Keratinocyte (primary cell): ENCODE data around the gene ZNF169. TPM values are rescaled to one million over a fixed set of nuclear protein-coding genes. Genes with fewer than 3 reads are reported as not detected.

Experiments
- DNase-seq: peaks from one replicate; pipeline ENCODE4 v3.0.0-alpha.2; 2011; ENCODE audit warnings: low read depth, missing footprints, low spot score
- FAIRE-seq: peaks from 2 replicates; lab custom pipeline; 2011; peaks lifted over from hg19 to GRCh38; lab: Jason Lieb, UNC
- H2AFZ ChIP-seq: 2 replicates; pipeline ENCODE4 v1.6.0; 2012; ENCODE audit warnings: low read length, control low read depth, inconsistent platforms; ENCODE audit not compliant: control insufficient read depth
- H3K27ac ChIP-seq: 2 replicates; pipeline ENCODE4 v1.5.1; 2011; ENCODE audit warnings: low read length; ENCODE audit not compliant: control insufficient read depth, insufficient read depth
- H3K27me3 ChIP-seq: 3 replicates; pipeline ENCODE4 v1.6.0; 2011; ENCODE audit warnings: low read length; ENCODE audit not compliant: control insufficient read depth, insufficient read depth; ENCODE audit errors: extremely low read depth
- H3K36me3 ChIP-seq, 2 experiments: 2 replicates in 1 of 2; 3 replicates in 1 of 2; pipeline ENCODE4 v1.5.1; 2011; ENCODE audit warnings: low read length in 2 of 2, mild to moderate bottlenecking in 1 of 2; ENCODE audit not compliant: control insufficient read depth in 2 of 2, insufficient read depth in 2 of 2; ENCODE audit errors: extremely low read depth in 1 of 2
- H3K4me1 ChIP-seq: 3 replicates; pipeline ENCODE4 v1.5.1; 2011; ENCODE audit warnings: low read length; ENCODE audit not compliant: control insufficient read depth, insufficient read depth; ENCODE audit errors: extremely low read depth
- H3K4me2 ChIP-seq: 3 replicates; pipeline ENCODE4 v1.6.0; 2011; ENCODE audit warnings: low read depth, low read length; ENCODE audit not compliant: control insufficient read depth, insufficient read depth; ENCODE audit errors: extremely low read depth
- H3K4me3 ChIP-seq, 3 experiments: fragments of 200-600 bp in 1 of 3; sonication (generic) in 1 of 3; 2 replicates in 2 of 3; 3 replicates in 1 of 3; pipeline ENCODE4 v1.5.1; 2011 to 2016; ENCODE audit warnings: low read length in 3 of 3, mild to moderate bottlenecking in 3 of 3, control low read depth in 2 of 3, inconsistent platforms in 1 of 3, low read depth in 1 of 3, mixed read lengths in 1 of 3, mixed run types in 1 of 3, moderate library complexity in 1 of 3; ENCODE audit not compliant: control insufficient read depth in 2 of 3, insufficient read depth in 2 of 3; ENCODE audit errors: extremely low read depth in 1 of 3
- H3K79me2 ChIP-seq: 2 replicates; pipeline ENCODE4 v1.6.0; 2012; ENCODE audit warnings: low read length; ENCODE audit not compliant: control insufficient read depth, insufficient read depth
- H3K9ac ChIP-seq: 3 replicates; pipeline ENCODE4 v1.6.0; 2011; ENCODE audit warnings: low read length; ENCODE audit not compliant: control insufficient read depth, insufficient read depth; ENCODE audit errors: extremely low read depth
- H3K9me1 ChIP-seq: 3 replicates; pipeline ENCODE4 v1.6.0; 2011; ENCODE audit warnings: low read length; ENCODE audit not compliant: control insufficient read depth, insufficient read depth; ENCODE audit errors: extremely low read depth
- H3K9me3 ChIP-seq: 2 replicates; pipeline ENCODE4 v1.5.1; 2012; ENCODE audit warnings: low read depth, low read length; ENCODE audit not compliant: control insufficient read depth
- H4K20me1 ChIP-seq: 3 replicates; pipeline ENCODE4 v1.6.0; 2011; ENCODE audit warnings: low read length; ENCODE audit not compliant: control insufficient read depth, insufficient read depth; ENCODE audit errors: extremely low read depth
- CTCF ChIP-seq, 3 experiments: IDR thresholded peaks in 1 of 3; conservative IDR thresholded peaks in 1 of 3; optimal IDR thresholded peaks in 1 of 3; 2 replicates in 2 of 3; 3 replicates in 1 of 3; pipeline versions ENCODE3 to v1.5.1; 2011; ENCODE audit warnings: low read length in 3 of 3, mild to moderate bottlenecking in 3 of 3, moderate library complexity in 2 of 3, control low read depth in 1 of 3, inconsistent platforms in 1 of 3; ENCODE audit not compliant: insufficient read depth in 2 of 3; ENCODE audit errors: extremely low read depth in 1 of 3
- EZH2 ChIP-seq: IDR thresholded peaks from one replicate; pipeline ENCODE4 v1.6.1; 2012; ENCODE audit warnings: inconsistent platforms, mild to moderate bottlenecking, low read length, moderate library complexity
- dilution Hi-C: fragments of 300-500 bp; cut with MboI; formaldehyde crosslinking; loops from one replicate; pipeline ENCODE4 v1.7.0; 2020; ENCODE audit warnings: low sequenced_read_pairs; ENCODE audit not compliant: extremely low pct_ligation_motif_present
- polyA plus RNA-seq, 5 experiments: library from polyadenylated mRNA; depleted of rRNA in 3 of 5; stranded (reverse) in 3 of 5; stranded (forward) in 1 of 5; unstranded in 1 of 5; fragments of >200 nt; gene quantifications; 1 replicate in 1 of 5; 2 replicates in 3 of 5; 3 replicates in 1 of 5; pipeline versions ENCODE4 v1.2.1 to v1.2.3, GENCODE V29; 2011 to 2012; ENCODE audit warnings: missing spikeins in 2 of 5, low read depth in 1 of 5, low replicate concordance in 1 of 5

ZNF169 gene
- polyA plus RNA-seq, 1 donor (not counting 4 experiments of a cell fraction or from before 2014, with no cell fraction given): 3.7 TPM

- DNase-seq: no peak
- H3K36me3 ChIP-seq: peaks cover 0 to 1% of the 10 kb centered on the region in 2 experiments
- H3K4me3 ChIP-seq: no peak overlapping the region
- dilution Hi-C loops: no loop called here
- no peaks in the 10 kb centered on the region for H3K4me1 ChIP-seq
- H3K27ac ChIP-seq: no peak overlapping the region
- H4K20me1 ChIP-seq: no peaks in the 10 kb centered on the region
- no peak for FAIRE-seq
- H3K9me3 ChIP-seq: no peaks in the 10 kb centered on the region
- H3K9me1 ChIP-seq: no peaks in the 10 kb centered on the region
- TF ChIP-seq CTCF (optimal IDR thresholded peaks at IDR 0.05 in 1 of 3, IDR thresholded peaks at IDR 0.05 in 1 of 3, conservative IDR thresholded peaks at IDR 0.05 in 1 of 3; ENCODE audit: extremely low read depth in 1 of 3, insufficient read depth in 2 of 3, low read length in 3 of 3): no peak
- no peak for TF ChIP-seq EZH2
- H3K27me3 ChIP-seq: no peaks in the 10 kb centered on the region
- H2AFZ ChIP-seq: no peak overlapping the region
- no peaks in the 10 kb centered on the region for H3K79me2 ChIP-seq
- no peak overlapping the region for H3K4me2 ChIP-seq
- no peak overlapping the region for H3K9ac ChIP-seq
These were observed 30.6 kb downstream of the ZNF169 start for GRCh38 chr9:94289691-94290090.

- no peaks in the 10 kb centered on the region for H3K9me3 ChIP-seq
- no peak overlapping the region for H3K9ac ChIP-seq
- no peak overlapping the region for H2AFZ ChIP-seq
- H3K4me3 ChIP-seq: no peak overlapping the region
- no peaks in the 10 kb centered on the region for H3K79me2 ChIP-seq
- no peaks in the 10 kb centered on the region for H3K27me3 ChIP-seq
- H3K4me1 ChIP-seq: no peaks in the 10 kb centered on the region
- no peaks in the 10 kb centered on the region for H4K20me1 ChIP-seq
- dilution Hi-C loops: no loop called here
- no peaks in the 10 kb centered on the region for H3K9me1 ChIP-seq
- TF ChIP-seq EZH2 (no peak), CTCF (optimal IDR thresholded peaks at IDR 0.05 in 1 of 3, IDR thresholded peaks at IDR 0.05 in 1 of 3, conservative IDR thresholded peaks at IDR 0.05 in 1 of 3; ENCODE audit: extremely low read depth in 1 of 3, insufficient read depth in 2 of 3, low read length in 3 of 3) (no peak)
- DNase-seq (no peak), FAIRE-seq (no peak)
- no peak overlapping the region for H3K4me2 ChIP-seq
- H3K27ac ChIP-seq: no peak overlapping the region
- no peaks in the 10 kb centered on the region for H3K36me3 ChIP-seq
These were observed 40.0 kb downstream of the ZNF169 start for GRCh38 chr9:94298949-94299599.
